GM11168 (cell line): ENCODE data around the gene PLXNA1.

Source experiments
- in situ Hi-C: fragments of 300-500 bp; cut with MboI; formaldehyde crosslinking; loops from one replicate; pipeline ENCODE4 v1.12.0; 2022; ENCODE audit warnings: low sequenced_read_pairs; ENCODE audit not compliant: unreplicated experiment

PLXNA1 gene

DNA sequence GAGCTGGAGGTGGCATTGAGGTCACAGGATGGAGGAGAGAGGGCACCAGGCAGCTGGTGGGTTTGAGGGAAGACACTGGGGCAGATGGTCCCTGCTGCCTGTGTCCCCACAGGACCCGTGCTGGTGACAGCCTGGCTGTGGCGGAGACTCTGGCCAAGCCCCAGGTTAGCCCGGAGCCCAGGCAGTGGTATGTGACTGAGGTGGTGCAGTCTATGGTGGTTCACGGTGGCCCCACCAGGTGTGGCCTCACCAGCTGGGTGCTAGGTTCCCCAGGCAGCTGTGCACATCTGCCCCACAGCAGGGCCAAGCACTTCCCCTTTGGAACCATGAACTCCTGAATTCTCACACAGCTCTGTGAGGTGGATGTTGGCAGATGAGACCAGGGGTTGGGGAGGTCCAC, 15.4 kb downstream of the PLXNA1 start:
- in situ Hi-C loops: no loop called here

DNA sequence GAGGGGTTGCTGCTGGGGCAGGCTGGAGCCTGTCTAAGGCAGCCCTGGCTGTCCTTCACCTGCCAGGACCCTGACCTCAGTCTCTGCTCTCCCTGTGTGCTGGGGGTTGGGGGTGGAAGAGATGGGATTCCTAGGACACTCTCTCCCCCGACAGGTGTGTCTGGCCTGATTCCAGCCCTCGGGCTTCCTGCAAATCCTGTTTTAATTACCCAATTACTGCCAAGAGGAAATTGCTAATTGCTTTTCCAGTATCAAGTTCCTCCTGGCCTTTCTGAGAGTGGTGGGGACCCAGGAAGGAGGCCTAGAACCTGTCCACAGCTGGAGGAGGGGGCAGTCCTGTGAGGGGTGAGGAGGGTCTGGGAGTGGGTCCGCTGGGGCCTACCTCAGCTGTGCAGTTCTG, 15.8 kb downstream of the PLXNA1 start:
- in situ Hi-C loops: no loop called here

DNA sequence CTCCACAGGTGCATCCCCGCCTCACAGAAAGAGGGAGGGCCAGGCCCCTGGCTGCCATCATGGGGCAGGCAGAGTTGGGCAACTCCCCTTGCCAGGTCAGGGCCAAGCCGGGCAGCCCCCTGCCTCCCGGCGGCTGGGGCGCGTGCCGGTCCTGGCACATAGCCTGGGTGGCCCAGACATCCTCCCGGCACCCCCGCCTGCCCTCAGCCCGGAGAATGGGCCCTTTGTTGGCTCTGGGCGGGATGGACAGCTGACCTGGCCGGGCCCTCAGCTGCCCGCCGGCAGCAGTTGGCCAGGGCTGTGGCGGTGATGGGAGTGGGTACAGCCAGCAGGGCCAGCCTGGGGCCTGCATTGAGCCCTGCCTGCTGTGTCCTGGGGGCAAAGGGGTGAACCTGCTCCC, 16.5 kb downstream of the PLXNA1 start:
- in situ Hi-C loops: no loop called here

DNA sequence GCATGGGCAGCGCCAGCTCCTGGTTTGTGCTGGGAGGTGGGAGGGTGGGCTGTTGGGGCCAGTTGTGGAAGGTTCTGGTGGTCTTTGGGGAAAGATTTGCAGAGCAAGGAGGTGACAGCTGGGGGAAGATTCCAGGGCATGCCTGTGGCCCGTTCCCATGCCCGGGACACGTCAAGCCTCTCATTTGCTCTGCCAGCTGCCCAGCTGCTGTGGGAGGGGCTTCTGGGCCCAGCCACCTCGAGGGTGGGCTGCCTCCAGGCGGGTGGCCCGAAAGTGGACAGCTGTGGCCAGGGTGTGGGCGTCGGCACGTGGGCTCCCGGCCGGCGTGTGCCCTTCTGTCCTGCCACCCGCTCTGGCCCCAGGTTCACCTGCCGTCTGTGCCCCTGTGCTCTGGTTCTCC, 17.2 kb downstream of the PLXNA1 start:
- in situ Hi-C loops: no loop called here

DNA sequence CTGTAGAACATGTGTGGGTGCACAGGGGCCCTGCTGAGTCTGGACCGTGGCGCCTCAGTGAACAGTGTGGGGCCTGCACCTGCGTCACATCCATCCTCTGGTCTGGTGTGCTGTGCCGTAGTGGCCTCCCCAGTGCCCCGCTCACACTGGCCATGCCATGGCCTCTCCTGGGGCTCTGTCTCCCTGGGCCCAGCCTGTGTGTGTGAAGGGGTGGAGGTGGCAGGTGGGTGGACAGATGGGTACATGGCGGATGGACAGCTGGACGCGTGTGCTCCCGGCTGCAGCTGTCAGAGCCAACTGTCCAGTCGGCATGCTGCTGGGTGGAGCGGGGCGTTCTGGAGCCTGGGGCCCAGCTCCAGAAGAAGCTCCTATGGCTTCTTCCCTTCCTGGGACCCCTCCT, 17.8 kb downstream of the PLXNA1 start:
- in situ Hi-C loops: no loop called here

DNA sequence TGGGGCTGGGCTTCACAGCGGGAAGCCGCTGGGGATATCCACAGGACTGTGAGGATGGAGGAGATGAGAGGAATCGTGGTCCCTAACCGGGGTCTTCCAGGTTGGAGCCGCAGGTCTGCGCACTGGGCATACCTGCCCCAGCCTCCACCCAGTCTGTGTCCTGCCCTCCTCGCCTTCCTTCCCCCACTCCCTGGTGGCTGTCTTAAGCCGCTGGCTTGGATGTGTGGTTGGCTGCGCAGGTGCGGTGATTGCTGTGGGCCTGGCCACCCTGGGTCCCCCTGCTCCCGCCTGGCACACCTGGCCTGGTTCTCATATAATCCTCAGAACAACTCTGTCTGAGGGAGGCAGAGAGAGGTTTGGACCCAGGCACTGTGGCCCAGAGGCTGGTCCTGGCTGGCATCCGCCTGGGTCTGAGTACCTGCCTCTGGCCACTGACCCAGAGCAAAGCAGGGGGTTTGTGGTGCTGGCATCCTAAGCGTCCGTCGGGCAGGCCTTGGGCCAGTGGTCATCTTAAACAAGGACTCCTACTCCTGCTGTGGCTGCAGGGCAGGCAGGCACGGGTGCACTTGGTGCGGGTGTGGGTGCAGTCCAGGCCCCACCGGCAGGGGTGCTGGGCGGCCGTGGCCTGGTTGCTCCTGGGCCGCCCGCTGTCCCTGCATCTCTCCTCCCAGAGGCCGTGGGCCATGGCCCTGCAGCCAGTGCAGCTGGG, 18.7 kb downstream of the PLXNA1 start:
- in situ Hi-C loops: no loop called here

DNA sequence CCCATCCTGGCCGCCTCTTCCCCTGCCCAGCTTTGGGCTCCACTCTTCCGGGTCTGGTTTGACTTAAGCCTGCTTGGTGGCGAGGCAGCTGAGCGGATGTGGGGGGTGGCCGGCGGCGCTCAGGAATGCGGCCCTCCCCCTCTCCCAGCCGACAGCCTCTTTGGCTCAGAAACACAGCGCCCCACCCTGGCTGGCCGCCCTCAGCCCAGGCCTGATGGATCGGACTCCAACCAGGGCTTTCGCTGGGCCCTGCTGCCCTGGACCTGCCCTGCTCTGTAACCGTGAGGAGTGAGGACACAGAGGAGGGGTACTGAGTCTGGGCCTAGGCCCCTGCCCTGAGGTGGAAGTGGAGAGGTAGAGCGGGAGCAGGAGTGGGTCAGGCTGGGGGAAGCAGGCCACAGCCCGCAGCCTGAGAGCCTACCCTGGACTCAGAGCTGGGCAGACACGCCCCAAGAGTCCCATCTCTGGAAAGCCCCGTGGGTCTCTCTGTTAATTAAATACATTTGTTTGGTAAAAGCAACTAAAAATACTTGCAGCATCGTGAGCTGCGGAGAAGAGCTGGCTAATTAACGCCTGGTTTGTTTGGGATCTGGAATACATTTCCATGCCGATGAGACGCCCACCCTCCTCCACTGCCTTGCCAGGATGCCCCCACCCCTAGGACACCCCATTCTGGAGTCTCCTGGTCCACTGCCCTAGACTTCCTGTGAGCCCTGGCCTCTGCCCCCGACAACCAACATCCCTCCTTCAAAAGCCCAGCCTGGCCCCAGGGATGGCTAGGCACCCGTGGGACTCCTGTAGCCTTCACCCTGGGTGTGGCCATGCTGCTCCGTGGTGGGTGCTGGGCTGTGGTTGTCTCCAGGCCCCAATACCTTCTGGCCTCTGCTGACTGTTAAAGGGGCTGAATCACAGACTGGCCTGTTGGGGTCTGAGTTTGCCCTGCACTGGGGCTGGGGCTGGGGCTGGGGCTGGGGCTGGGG, 19.6 kb downstream of the PLXNA1 start:
- in situ Hi-C loops: no loop called here

DNA sequence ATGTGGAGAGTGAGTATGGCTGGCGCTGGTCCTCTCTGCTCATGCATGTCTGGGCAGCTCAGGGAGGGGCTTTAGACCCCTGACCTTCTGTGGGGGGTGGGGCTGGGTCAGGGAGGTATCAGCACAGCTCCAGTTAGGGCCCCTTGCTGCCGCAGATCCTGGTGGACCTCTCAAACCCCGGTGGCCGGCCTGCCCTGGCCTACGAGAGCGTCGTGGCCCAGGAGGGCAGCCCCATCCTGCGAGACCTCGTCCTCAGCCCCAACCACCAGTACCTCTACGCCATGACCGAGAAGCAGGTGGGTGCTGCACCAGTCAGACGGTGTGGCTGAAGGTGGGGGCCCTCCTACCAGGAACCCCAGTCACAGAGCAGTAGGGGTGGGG, 20.2 kb downstream of the PLXNA1 start:
- in situ Hi-C loops: no loop called here

DNA sequence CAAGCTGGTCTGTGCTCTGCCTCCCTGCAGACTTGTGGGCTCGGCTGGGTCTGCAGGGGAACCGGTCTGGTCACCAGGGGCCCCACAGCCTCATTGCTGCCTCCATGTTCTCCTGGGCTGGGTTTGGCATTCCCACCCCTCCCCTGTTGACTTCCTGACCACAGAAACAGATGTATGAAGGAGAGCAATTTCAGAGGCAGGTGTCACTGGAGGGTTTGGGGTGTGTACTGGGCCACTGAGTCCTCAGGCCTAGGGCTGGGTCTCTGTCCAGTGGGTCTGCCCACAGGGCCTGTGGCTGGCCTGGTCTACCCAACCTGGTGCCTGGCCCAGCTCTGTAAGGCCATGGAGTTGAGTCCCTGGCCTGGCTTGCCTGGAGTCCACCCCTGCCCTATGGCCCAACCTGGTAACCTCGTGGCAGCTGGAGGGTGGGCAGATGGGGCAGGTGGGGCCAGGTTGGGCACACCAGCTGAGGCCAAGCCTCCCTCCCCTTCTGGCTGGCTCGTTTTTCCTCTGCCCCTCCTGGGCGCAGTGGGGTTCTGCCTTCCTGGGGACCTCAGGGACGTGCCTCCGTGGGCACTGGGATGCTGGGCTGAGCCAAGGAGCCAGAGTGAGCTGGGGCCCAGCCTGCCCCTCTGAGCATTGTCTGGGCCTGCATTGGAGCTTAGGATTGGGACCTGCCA, 20.8 kb downstream of the PLXNA1 start:
- in situ Hi-C loops: no loop called here

DNA sequence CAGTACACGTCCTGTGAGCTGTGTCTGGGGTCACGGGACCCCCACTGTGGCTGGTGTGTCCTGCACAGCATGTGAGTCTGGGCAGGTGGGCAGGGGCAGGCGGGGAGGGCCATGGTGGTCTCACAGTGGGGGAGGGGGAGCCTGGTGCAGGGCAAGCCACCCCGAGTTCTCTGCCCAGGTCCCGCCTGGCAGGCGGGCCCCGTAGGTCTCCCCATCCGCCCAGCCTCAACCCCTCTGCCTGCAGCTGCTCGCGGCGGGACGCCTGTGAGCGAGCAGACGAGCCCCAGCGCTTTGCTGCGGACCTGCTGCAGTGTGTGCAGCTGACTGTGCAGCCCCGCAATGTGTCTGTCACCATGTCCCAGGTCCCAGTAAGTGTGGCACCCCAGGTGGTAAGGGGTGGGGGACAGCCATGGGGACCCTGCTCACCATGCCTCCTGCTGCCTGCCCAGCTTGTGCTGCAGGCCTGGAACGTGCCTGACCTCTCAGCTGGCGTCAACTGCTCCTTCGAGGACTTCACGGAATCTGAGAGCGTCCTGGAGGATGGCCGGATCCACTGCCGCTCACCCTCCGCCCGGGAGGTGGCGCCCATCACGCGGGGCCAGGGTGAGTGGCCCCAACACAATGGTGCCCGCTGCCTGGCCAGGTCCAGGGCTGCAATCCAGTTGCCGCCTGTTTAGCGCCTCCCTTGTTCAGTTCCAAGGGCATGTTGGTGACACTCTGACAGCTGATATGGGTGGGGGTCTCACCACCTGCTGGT, 21.9 kb downstream of the PLXNA1 start:
- in situ Hi-C loops: no loop called here

DNA sequence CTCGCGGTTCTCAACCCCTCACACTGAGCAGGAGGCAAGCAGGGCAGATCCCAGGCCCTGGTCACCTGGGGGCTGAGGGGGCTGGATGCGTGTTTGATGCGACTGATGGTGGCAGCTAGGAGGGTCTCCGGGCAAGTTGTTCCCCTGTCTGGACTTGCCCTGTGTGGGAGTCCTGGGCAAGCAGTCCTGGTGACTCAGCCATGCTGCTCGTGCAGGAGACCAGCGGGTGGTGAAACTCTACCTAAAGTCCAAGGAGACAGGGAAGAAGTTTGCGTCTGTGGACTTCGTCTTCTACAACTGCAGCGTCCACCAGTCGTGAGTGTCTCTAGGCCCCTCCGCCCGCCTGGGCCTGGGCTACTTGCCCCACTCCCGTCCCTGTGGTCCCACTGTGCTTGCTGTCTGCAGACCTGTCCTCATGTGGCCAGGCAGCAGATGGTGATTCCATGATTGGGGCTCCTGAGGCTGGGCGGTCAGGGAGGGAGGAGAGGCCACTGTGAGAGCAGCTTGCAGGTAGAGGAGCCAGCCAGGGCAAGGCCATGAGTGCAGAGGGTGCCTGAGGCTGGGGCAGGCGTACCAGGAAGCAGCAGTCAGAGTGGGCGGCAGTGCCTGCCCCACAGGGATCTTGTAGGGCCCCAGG, 23.1 kb downstream of the PLXNA1 start:
- in situ Hi-C loops: no loop called here

DNA sequence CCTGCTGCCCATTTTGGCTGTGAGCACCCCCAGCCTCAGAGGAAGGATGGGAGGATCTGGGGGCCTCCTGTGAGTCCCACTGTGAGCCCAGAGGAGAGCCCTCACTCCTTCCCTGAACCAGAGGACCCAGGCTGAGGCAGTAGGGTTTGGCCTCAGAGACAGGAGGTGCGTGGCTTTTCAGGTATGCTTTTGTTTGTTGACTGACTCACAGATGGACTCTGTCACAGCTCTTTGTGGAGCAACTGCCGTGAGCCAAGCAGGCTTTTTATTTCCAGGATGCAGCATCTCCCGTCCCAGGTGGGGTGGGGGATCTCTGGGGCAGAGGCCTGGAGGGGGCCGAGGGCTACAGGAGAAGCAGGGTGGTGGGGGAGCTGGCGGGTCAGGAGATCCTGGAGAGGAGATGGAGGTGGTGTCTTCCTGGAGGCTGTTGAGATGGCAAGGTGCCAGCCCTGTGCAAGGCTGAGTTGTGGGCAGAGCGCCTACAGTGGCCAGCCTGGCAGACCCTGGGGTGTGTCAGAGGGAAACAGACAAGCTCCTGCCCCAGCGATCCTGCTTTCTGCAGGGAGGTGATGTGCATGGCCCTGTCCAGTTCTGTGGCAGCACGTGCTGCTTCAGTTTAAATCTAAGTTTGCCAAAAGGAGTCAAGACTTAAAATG, 24.0 kb downstream of the PLXNA1 start:
- in situ Hi-C loops: no loop called here

DNA sequence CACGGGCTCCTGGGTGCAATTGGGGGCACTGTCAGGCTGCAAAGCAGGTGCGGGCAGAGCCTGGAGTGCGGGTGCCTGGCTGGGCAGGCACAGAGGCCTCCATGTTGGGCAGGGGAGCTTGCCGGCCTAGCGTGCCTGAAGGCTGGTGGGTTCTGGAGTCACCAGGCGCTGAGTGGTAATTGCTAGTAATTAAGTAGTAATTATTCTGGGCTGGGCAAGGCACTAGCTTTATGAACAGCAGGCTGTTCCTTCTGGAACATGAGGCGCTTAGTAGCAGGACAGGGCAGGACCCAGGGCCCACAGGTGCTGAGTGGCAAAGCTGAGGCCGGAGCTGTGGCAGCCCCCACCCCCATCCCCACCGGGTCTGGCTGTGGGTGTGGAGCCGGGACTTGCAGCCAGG, 25.3 kb downstream of the PLXNA1 start:
- in situ Hi-C loops: no loop called here

DNA sequence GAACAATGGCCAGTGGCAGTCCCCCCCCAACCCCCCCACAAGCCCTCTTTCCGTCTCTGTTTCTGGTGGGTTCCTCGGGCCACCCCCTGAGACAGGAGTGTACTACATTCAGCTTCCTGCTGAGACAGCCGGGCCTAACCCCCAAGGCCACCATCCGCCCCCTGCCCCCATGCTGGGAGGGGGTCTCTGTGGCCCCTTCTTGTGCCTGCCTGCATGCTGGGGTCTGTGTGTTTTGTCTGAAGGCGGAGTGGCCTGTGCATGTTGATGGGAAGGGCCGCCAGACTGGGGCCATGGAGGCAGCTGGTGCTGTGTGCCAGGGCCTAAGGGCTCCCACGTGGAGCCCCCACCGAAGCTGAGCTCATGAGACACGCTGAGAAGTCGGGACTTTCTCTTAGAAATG, 26.6 kb downstream of the PLXNA1 start:
- in situ Hi-C loops: no loop called here

DNA sequence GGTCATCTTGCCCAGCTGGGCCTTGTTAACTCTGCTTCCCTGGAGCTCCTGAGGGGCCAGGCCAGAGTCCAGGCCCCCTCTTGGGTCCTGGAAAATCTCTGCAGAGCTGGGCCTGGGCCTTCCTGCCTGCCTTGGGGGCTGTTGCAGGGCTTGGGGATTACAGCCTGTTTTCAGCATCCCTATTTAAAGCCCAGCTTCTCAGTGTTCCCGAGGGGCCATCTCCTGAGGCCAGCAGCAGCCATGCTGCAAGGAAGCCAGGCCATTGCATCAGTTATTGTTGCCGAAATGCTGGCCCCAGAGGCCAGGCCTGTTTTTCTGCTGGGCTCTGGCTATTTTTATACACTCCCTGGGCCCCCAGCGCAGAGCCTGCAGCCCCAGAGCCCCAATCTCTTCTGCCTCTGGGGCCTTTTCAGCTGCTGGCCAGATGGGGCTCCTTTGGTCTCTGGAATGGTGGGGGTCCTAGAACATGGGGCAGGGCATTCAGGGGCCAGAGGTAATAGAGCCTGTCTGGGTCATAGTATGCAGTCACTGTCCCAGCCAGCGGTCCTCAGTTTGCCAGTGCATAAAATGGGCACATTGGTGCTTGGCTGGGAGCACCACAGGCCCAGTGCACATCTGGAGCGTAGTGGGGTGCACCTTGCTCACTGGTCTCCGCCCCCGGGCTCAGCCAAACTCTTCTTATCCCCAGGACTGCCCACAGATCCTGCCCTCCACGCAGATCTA, 28.5 kb downstream of the PLXNA1 start:
- in situ Hi-C loops: no loop called here

DNA sequence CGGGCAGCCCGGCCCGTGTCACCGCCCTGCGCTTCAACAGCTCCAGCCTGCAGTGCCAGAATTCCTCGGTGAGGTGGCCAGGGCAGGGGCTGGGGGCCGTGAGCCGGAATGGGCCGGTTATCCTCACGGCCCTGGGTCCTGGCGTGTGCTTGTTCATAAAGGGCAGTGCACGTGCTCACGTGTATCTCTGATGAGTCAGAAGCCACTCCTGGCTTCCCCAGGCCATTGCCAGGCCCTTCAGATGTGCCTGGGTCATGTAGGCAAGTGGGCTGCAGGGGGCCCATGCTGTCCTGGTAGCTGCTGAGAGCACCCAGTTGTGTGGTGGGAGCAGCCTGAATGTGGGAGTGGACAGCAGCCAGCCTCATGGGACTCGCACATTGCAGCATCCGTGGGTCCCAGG, 29.2 kb downstream of the PLXNA1 start:
- in situ Hi-C loops: no loop called here

DNA sequence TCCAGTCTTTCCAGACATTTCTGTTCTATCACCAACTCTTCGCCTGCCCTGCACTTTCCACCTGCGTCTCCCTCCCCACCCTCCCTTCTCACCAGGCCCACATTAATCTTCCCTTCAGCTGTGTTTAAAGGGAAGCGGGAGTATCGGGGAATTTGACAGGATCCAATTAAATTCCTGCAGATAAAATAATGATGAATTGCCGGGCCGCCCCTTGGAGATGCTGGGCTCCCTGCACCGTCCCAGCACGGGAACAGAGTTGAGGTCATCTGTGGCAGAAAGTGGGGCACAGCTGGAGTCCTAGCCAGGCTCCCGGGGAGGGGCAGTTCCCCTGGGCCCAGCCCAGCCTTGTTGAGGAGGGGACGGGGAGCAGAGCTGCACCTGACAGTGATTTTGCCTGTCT, 30.3 kb downstream of the PLXNA1 start:
- in situ Hi-C loops: no loop called here

DNA sequence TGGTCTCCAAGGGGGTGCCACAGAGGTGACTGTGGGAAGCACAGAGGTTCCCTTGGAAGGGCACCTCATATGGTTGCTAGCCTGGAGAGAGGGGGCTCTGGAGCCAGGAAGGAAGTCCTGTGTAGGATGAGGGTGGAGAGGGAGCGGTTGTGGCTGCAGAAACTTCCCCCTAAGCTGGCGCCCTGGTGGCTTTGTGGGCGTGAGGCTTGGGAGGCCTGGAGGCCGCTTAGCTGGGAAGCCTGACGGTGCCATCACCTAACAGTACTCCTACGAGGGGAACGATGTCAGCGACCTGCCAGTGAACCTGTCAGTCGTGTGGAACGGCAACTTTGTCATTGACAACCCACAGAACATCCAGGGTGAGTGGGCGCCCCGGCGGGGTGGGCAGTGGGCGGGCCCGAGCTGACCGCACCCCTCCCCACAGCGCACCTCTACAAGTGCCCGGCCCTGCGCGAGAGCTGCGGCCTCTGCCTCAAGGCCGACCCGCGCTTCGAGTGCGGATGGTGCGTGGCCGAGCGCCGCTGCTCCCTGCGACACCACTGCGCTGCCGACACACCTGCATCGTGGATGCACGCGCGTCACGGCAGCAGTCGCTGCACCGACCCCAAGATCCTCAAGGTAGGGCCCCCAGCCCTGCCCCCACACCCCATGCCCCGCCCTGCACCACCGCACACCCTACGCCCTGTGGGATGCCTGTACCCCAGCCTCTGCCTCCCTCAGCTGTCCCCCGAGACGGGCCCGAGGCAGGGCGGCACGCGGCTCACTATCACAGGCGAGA, 31.0 kb downstream of the PLXNA1 start:
- in situ Hi-C loops: no loop called here
